WERI-Rb-1 (cell line): ENCODE results near the gene PIEZO2.
"Not testable (repeated sequence)": the region's sequence is repeated elsewhere in the genome, so short reads cannot be mapped to it uniquely, and the experiment has no call there.

ENCODE experiments used
- DNase-seq: peaks from one replicate; pipeline ENCODE4 v3.0.0-alpha.2; 2020
- H3K27ac ChIP-seq: fragments of 250-450 bp; sonication (Bioruptor Pico); 2 replicates; pipeline ENCODE4 v1.5.1; 2020; ENCODE audit warnings: mild to moderate bottlenecking, moderate library complexity
- H3K27me3 ChIP-seq: fragments of 250-450 bp; sonication (Bioruptor Pico); 2 replicates; pipeline ENCODE4 v1.5.1; 2021; ENCODE audit warnings: mild to moderate bottlenecking, low read depth, moderate library complexity; ENCODE audit not compliant: insufficient read depth, severe bottlenecking
- H3K36me3 ChIP-seq: fragments of 250-450 bp; sonication (Bioruptor Pico); 2 replicates; pipeline ENCODE4 v1.5.1; 2020; ENCODE audit warnings: mild to moderate bottlenecking, moderate library complexity
- H3K4me3 ChIP-seq: 2 replicates; pipeline ENCODE4 v1.5.1; 2011; ENCODE audit warnings: low read depth, mild to moderate bottlenecking, control low read depth, low read length
- H3K9me3 ChIP-seq: fragments of 250-450 bp; sonication (Bioruptor Pico); 2 replicates; pipeline ENCODE4 v1.5.1; 2021; ENCODE audit warnings: mild to moderate bottlenecking, moderate library complexity; ENCODE audit not compliant: severe bottlenecking
- TF ChIP-seq, protein P1 (sequence below): IDR thresholded peaks from 2 replicates; pipeline ENCODE4 v1.5.1; 2011; ENCODE audit warnings: low read depth, mild to moderate bottlenecking, control low read depth, inconsistent platforms, low read length

PIEZO2 gene

GRCh38 chr18:10935588-10935987 lies 213.8 kb downstream of the PIEZO2 start:
- TF ChIP-seq, protein P1, sequence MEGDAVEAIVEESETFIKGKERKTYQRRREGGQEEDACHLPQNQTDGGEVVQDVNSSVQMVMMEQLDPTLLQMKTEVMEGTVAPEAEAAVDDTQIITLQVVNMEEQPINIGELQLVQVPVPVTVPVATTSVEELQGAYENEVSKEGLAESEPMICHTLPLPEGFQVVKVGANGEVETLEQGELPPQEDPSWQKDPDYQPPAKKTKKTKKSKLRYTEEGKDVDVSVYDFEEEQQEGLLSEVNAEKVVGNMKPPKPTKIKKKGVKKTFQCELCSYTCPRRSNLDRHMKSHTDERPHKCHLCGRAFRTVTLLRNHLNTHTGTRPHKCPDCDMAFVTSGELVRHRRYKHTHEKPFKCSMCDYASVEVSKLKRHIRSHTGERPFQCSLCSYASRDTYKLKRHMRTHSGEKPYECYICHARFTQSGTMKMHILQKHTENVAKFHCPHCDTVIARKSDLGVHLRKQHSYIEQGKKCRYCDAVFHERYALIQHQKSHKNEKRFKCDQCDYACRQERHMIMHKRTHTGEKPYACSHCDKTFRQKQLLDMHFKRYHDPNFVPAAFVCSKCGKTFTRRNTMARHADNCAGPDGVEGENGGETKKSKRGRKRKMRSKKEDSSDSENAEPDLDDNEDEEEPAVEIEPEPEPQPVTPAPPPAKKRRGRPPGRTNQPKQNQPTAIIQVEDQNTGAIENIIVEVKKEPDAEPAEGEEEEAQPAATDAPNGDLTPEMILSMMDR, result no peak
- Histone ChIP-seq H3K36me3 (no peaks in the 10 kb centered on the region), H3K9me3 (no peaks in the 10 kb centered on the region), H3K27ac (no peak overlapping the region), H3K27me3 (peaks cover 4% of the 10 kb centered on the region), H3K4me3 (no peak overlapping the region)
- DNase-seq, result no peak

DNA sequence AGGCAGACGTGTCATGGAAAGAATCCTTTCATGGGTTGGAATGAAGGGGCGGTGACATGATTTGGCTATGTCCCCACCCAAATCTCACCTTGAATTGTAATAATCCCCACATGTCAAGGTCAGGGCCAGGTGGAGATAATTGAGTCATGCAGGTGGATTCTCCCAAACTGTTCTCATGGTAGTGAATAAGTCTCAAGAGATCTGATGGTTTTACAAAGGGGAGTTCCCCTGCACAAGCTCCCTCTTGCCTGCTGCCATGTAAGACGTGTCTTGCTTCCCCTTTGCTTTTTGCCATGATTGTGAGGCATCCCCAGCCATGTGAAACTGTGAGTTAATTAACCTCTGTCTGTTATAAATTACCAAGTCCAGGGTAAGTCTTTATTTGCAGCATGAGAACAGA lies 215.7 kb downstream of the PIEZO2 start:
- H3K4me3 ChIP-seq, H3K9me3 ChIP-seq, DNase-seq, H3K27ac ChIP-seq, H3K36me3 ChIP-seq, H3K27me3 ChIP-seq: not testable (repeated sequence)

- Histone ChIP-seq H3K4me3 (no peak overlapping the region), H3K27ac (no peak overlapping the region), H3K9me3 (no peaks in the 10 kb centered on the region), H3K27me3 (no peaks in the 10 kb centered on the region), H3K36me3 (no peaks in the 10 kb centered on the region)
- no peak for DNase-seq
- TF ChIP-seq, protein P1, result no peak
These were observed 219.3 kb downstream of the PIEZO2 start for GRCh38 chr18:10930076-10930475.

DNA sequence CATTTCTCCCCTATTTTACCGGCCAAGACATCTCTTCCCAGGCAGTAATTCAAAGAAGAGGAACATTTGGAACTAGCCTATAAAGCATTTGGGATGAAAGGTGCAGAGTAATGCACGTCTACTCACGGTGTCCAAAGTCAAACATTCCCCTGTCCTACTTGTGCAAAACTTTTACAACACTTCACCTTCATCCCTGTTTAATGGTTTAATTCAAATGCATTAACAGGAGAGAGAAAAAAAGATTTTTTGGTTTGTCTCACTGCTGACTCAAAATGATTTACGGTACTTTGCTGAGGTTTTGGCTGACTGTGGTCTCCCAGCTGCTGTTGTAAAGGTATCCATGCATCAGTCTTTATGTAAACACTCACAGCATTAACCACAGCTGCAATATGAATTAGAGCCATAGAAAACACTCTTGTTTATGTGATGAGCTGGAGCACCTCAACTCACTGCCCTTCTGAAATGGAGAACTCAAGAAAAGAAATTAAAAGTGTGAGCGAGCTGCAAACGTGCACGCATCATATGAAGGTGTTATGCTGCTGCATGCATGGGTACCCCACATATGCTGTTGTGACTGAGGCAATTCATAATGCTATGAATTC lies 220.5 kb downstream of the PIEZO2 start:
- Histone ChIP-seq H3K27ac (no peak overlapping the region), H3K27me3 (no peaks in the 10 kb centered on the region), H3K9me3 (no peaks in the 10 kb centered on the region), H3K4me3 (no peak overlapping the region), H3K36me3 (no peaks in the 10 kb centered on the region)
- no peak for DNase-seq
- TF ChIP-seq, protein P1, result no peak

DNA sequence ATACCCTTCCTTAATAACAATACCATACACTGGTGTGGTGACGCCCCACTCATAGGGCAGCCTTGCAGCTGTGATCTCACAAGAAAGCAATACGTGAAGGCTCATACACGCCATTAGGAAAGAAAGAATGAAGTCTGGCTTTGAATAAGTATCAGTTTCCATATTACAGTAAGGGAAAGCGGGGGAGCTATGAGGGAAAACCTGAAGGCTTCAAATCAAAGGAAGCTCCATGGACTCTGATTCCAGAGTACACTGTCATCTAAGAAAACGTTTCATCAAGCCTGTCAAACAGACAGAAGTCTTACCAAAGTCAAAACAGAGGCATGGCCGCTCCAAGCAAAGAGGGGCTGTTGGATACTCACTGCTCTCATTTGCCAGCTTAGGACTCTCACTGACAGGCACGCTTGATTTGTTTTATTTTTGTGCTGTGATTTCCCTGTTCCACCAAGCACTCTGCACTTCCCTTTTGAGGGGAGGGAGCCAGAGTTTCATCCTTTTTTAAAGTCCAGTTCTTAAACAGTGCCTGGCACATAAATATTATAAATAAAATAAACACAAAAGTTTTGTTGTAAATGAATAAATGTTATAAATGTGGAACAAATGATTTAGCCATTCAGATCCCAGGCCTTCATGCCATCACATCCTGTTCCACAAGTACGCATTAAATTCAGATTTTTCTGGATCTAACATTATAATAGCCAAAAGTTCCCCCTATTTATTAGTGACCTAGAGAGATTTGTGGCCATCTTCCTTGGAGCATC lies 221.2 kb downstream of the PIEZO2 start:
- H3K27ac ChIP-seq, result no peak overlapping the region
- TF ChIP-seq, protein P1, result no peak
- H3K4me3 ChIP-seq, result no peak overlapping the region
- no peaks in the 10 kb centered on the region for H3K36me3 ChIP-seq
- H3K9me3 ChIP-seq, result no peaks in the 10 kb centered on the region
- H3K27me3 ChIP-seq, result peaks cover 4% of the 10 kb centered on the region
- DNase-seq, result no peak

DNA sequence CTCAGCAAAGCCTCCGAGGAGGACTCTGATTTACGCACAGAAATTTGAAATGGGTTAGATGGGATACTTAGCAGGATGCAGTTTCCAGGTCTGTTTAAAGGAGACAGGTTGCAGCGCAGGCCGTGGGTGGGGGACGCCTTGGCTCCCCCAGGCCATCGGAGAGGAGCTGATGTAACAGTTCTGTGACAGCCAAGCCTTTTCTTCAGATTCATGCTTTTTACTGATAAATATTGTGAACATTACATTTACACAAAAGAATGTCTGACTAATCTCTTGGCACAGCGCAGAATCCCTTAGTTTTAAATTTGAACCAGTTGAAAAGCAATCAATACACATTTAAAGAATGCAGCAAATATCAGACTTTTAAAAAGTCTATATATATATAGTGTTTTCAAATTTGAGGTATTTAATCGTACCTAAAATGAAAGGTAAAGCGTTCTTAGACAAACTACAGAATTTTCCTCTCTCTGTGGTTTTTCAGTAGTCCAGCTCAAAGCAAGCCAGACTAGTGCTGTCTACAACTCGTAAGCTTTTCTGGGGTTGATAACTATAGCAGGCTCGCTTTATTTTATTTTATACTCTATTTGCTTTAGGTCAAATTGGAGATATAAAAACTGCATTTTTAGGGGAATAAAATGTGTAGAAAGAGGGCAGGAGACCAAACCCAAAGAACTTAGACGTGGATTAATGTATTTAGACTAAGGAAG lies 221.9 kb downstream of the PIEZO2 start:
- TF ChIP-seq, protein P1, result no peak
- H3K27me3 ChIP-seq, result peaks cover 4% of the 10 kb centered on the region
- H3K4me3 ChIP-seq, result no peak overlapping the region
- DNase-seq, result no peak
- H3K9me3 ChIP-seq, result no peaks in the 10 kb centered on the region
- no peak overlapping the region for H3K27ac ChIP-seq
- H3K36me3 ChIP-seq, result no peaks in the 10 kb centered on the region
